Stimulated activated CD8-positive, alpha-beta memory T cell treated with anti-CD3 and anti-CD28 coated beads, Interleukin-12 subunit alpha, Interleukin-12 subunit beta, amount 100 ng/mL, for 1 hour (primary cell): ENCODE data around the gene AIFM3.
A peak's percentile ranks its signal among the peaks of the same experiment; 100 is the strongest.

ENCODE experiments used
- DNase-seq: peaks from one replicate; pipeline ENCODE4 v3.0.0-alpha.2; 2020; ENCODE audit warnings: low read depth

The AIFM3 gene

DNA sequence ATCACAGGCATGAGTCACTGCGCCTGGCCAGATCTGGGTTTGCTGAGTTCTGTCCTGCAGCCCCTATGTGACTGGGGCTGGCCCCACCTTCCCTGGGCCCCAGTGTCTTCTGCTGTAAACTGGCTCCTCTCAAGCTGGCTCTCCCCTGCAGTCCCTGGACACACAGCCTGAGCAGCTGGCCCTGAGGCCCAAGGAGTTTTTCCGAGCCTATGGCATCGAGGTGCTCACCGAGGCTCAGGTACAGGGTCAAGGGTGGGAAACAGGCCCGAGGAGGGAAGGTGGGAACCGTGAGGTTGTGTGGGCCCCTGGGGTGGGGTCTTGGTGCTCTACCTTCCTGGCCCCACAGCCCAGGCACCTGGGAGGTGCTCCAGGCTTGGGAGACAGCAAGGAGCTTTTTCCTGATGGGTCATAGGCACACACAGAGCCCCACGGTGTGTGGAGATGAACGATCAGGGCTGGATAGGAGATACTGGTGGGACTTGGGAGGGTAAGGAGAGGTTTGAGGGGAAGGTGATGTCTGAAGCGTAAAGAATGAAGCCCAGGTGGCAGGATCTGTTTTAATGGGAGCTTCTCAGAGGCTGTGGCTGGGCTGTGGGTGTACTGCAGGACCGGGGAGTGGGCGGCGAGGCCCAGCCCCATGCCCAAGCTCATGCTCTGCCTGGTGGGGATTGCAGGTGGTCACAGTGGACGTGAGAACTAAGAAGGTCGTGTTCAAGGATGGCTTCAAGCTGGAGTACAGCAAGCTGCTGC is 8.7 kb downstream of the AIFM3 start:
- no peak for DNase-seq

DNA sequence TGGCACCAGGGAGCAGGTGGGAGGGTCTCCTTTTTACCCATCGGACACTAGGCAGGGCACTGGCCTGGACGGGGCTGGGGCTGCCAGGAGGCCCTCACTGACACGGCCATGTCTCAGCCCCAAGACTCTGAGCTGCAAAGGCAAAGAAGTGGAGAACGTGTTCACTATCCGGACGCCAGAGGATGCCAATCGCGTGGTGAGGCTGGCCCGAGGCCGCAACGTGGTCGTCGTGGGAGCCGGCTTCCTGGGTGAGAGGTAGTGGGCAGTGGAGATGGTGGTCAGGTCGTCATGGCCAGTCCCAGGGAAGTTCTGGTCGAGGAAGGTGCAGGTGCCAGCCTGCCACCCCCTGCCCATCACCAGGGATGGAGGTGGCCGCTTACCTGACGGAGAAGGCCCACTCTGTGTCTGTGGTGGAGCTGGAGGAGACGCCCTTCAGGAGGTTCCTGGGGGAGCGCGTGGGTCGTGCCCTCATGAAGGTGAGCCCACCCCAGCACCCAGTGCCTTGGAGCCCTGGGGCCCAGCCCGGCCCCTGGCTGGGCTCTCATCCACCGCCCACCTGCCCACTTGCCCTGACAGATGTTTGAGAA is 9.3 kb downstream of the AIFM3 start:
- DNase-seq, result no peak

DNA sequence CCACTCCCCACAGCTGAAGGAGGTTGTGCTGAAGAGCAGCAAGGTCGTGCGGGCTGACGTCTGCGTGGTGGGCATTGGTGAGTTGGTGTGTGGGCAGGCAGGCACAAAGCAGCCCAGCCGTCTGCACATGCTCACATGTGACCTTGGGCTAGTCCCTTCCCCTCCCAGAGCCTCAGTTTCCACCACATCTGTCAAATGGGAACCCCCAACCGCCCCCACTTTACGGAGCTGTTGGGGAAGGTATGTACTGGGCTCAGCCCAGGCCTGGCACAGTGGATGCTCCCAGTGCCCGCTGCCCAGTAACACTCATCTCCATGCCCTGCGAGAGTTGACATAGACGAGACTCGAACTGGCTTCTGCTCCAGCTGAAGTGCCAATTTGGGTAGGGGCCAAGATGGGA is 10.0 kb downstream of the AIFM3 start:
- no peak for DNase-seq

DNA sequence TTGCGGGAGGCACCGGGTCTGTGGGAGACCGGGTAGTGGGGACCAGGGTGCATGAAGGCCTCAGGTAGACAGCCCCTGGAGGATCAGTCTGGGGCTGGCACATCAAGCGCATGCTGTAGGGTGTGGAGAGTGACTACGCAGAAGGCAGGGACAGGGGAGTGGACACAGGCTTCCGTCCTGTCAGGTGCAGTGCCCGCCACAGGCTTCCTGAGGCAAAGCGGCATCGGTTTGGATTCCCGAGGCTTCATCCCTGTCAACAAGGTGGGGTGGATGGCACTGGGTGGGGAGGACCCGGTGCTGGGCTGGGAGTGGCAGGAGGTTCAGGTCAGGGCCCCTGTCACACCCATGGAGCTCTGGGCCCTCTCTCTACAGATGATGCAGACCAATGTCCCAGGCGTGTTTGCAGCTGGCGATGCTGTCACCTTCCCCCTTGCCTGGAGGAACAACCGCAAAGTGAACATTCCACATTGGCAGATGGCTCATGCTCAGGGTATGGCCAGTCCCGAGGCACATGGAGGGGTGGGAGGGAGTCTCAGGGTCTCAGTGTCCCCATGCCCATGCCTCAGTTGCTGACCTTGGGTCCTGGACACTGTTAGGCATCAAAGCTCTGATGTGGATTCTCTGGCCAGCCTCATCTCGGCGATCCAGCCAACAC is 10.6 kb downstream of the AIFM3 start:
- no peak for DNase-seq

DNA sequence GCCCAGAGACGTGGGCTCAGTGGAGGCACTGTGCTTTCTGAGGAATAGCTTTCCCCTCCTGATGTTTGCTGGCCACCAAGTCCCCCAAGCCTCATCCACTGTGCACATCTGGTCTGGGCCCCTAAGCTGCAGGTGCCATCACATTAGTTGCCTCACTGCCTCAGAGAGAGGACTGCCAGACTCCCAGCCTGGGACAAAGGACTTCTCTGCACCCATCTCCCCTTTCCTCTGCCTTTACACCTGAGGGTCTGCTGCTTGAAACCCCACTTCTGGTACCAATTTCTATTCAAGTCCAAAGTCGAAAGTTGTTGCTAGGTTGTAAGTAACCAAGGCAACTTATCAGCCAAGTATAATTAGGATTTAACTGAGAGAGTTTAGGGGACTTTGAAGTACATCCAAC is 11.4 kb downstream of the AIFM3 start:
- DNase-seq, result no peak

DNA sequence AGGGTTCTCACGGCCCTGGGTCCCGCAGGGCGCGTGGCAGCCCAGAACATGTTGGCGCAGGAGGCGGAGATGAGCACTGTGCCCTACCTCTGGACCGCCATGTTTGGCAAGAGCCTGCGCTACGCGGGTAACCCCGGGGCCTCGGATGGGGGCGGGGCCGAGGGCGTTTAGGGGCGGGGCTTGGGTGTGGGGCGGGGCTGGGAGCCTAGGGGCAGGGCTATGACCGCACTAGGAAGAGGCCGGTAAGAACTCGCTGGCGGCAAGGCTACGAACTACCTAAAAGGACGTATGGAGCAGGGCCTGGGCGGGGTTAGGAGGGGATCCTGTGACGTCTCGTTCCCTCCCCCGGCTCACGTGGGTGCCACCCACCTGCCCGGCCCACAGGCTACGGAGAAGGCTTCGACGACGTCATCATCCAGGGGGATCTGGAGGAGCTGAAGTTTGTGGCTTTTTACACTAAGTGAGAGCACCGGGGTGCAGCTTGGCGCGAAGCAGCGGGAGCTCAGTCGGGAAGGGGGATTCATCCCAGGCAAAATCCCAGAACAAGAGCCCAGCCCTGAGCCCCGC is 12.3 kb downstream of the AIFM3 start:
- DNase-seq, result peak; percentile 23

DNA sequence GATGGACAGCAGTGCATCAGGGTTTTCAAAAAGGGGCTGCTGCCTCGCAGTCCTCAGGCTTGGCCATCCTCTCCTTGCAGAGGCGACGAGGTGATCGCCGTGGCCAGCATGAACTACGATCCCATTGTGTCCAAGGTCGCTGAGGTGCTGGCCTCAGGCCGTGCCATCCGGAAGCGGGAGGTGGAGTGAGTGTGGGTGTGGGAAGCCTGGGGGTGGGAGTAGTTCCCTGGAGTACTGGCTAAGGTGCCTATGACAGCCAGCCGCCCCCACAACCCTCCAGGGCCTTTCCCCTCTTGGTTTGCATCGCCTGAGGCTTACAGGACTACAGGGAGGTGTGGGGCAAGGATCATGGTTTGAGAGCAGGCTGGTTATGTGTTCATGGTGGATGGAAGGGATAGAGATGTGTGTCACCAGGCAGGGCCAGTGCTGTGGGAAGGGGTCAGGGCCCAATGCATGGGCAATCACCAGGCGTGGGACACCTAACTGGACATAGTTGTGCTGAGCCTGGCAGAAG is 12.9 kb downstream of the AIFM3 start:
- no peak for DNase-seq

DNA sequence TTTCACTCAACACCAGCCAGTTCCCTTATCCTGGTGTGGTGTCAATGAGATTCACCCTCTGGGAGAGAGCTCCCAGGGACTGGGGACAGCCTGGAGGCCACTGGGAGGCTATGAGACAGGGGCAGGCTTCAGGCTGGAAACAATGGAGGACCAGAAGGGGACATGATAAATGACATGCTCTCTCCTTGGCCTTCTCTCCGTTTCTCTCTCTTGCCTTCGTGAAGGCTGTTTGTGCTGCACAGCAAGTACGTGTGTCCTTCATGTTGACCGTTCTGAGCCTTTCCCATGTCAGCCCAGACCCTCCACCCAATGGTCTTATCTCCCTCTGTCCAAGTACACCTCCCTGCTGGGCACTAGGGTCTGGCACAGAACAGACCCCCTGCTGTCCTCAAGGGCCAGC is 13.5 kb downstream of the AIFM3 start:
- no peak for DNase-seq

DNA sequence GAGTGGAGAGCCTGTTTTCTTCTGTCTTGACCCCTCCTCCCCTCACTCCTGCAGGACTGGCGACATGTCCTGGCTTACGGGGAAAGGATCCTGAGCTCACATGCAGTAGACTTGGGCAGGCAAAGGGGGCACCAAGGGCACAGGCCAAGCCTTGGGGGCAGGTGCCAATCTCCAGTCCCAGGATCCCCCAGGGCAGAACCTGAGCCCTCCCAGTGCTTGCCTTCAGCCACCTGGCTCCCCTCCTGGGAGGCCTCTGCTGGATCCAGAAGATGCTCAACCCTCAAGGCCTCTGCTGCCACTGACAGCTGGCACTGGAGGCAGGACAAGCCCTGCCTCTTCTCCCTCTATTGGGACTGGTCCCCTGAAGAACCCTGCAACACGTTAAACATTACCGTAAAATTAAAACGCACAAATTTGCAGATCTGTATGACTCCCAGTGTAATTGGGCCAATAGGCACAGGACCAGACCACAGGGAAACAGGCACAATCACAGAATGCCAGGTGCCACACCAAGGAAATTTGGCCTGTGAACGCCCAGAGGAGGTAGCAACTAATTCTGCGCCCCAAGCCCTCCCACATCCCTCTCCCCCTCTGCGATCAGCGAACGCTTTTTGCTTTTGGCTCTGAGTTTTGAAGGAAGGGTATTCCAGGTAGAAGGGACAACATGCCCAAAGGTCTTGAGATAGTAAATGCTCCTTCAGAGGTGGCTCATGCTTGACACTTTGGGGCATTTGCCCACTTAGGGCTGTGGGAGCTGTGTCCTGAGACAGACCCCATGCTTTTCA is 14.1 kb downstream of the AIFM3 start:
- no peak for DNase-seq

DNA sequence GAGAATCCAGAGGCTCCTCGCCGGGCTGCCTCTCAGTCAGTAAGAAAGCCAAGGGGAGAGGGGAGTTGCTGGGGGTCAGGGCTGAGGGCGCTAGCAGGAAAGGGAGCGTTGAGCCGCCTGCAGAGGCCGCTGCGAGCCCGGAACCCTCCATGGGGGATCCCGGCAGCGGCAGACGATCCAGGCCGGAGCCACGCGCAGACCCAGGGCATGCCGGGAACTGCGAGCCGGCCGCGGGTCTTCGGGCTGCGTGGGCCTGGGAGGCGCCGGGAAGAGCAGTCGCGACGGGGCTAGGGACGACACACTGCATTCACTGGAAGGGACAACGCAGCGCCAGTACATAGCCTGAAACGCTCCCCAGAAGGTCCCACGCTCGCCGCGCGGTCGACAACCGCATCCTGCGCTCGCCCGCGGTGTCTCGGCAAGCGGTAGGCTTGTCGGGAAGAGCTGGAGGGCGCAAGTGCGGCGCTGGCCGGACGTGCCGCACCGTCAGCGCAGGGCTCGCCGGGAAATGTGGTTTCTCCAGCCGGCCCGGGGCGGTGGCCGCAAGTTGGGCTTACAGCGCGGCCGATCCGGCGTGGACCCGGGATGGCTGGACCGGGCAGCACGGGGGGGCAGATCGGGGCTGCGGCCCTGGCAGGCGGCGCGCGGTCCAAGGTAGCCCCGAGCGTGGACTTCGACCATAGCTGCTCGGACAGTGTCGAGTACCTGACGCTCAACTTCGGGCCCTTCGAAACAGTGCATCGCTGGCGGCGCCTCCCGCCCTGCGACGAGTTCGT is 14.9 kb downstream of the AIFM3 start, which contains the start of gene LZTR1:
Gene LZTR1 (plus strand): TSS at position 511 of the 776 bp plus-strand sequence. CDS start 75 bp downstream, at position 586.
- DNase-seq, result peak; percentile 51

DNA sequence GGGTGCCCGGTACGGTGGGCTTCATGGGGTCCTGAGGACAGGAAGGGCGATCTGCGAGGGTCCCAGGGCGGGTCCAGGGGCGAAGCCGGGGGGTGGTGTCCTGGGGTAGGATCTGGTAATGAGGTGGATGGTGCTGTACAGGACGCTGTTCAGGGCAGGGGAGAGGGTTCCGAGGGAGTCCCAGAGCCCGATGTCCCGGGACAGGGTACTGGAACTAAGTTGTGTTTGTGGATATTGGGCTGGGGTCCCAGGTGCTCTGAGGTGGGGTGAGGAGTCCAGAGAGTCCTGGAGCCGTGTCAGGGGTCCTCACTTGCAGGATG is 15.5 kb downstream of the AIFM3 start:
- DNase-seq, result no peak

DNA sequence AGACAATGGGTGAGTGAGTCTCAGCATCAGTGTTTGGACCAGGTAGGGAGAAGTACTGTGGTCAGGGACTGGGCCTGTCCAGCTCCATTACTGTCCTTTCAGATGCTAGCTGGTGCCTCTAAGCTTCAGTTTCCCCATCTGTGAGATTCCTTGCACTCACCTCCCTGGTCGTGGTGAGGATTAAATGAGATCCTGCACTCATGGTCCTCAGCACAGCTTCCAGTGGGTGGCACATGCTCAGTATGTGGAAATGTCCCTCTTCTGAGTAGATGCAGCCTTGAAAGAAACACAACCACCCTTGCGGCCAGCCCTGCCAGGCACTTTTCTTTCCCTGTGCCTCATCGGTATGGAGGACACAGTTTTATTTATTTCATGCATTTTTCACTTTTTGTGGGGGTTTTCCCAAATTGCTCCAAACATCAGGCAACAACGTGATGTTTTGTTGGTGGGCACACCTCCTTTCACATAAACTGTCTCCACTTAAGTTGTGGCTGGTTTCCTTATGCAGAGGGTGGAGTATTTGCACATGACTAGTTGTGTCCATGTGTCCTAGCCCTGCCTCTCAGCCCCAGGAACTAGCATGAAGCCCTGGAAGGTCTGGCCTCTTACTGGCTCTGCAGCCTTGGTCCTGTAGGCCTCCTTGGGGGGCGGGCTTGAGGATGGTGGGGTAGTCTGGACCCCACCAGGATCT is 16.2 kb downstream of the AIFM3 start:
- no peak for DNase-seq

DNA sequence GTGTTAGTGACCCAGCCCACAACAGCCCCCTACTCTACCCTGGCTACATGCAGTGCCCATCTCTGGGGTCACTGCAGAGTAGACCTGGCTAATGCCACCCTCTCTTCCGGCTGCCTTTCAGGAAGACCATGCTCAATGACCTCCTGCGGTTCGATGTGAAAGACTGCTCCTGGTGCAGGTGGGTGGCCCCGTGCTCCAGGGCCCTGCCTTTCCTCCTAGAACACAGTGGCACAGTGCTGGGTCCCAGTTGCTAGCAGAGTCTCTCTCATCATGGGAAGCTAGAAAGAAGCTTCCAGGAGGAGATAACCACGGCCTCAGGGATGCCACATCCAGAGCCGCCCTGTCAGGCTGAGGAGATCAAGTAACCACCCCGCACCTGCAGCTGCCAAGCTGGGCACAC is 18.7 kb downstream of the AIFM3 start:
- no peak for DNase-seq

DNA sequence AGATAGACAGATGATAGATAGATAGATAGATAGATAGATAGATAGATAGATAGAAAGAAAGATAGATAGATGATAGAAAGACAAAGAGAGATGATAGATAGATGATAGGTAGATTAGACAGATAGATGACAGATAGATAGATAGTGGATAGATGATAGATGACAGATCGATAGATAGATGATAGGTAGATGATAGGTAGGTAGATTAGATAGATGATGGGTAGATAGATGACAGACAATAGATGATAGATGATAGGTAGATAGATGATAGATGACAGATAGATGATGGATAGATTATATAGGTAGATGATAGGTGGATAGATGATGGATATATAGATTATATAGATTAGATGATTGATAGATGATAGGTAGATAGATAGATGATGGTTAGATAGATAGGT is 19.3 kb downstream of the AIFM3 start:
- DNase-seq, result no peak

DNA sequence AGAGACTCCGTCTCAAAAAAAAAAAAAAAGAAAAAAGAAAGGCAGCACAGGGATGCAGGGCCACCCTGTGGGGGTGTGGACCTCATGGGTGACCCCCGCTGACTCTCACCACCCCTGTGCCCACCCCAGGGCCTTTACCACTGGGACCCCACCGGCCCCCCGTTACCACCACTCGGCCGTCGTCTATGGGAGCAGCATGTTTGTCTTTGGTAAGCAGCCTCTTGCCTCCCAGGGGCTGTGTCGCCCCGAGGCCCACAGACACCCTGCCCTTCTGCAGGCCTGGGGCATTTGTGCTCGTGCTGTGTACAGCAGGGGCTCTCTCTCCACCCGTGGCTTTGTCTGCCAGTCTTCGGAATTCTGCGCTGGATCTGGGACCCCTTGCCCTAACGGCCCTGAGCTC is 20.3 kb downstream of the AIFM3 start:
- no peak for DNase-seq

DNA sequence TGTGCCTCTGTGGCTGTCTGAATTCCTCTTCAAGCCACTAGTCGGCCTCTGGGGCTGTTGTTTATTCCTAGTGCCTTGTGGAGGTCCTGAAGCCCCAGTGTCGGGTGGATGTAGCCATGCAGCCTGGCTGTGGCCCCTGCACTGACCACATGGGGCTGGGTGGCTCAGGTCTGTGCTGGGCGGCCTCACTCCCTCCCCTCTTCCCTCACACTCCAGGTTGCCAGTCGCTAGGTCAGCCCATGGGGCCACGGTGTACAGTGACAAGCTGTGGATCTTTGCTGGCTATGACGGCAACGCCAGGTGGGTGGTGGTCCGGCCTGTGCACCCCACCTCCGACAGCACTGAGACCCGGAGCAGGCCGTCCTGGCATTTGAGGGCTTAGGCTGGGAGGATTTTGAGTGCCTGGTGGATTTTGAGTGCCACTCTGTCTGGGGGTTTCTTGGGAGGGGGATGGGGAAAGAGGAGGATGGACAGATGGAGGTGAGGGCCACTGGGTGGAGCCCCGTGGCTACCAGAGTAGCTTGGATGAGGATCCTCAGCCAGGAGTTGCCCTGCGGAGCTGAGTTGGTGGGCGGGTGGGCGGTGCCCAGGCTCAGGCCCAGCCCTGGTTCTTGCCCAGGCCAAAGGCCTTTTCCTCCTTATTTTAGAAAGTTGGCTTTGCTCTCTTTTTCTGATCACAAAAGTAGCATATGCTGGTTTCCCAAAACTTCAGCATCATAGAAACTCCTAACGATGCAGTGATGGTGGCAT is 21.7 kb downstream of the AIFM3 start:
- no peak for DNase-seq

DNA sequence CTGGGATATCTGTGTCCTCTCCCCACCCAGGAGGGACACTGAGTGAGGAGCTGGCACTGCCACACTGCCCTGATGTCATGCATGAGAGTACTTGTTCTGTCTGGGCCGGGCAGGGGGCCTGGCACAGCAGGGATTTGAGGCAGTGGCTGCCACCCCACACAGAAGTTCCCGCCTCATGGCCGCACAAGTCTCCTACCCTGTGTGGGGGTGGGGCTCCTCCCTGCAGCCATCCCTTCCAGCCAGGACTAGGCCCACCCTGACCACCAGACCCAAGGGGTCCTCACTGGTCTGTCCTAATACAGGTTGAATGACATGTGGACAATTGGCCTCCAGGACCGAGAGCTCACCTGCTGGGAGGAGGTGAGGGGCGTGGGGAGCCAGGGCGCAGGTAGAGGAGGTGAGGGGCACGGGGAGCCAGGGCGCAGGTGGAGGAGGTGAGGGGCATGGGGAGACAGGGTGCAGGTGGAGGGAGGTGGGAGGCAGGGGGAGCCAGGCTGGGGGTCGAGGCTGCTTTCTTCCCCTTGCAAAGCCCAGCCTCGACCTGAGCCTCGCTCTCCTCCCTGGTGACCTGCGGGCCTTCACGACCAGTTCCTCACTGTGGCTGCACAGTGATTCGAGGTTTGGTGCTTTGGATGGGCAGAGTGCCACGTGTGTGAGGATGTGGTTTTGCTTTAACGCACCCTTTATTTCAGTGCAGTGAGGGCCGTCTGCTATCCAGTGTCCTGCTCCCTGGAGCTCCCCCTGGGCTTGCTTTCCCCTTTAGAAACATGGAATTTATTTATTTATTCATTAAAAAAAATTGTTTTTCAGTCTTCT is 22.5 kb downstream of the AIFM3 start:
- no peak for DNase-seq

DNA sequence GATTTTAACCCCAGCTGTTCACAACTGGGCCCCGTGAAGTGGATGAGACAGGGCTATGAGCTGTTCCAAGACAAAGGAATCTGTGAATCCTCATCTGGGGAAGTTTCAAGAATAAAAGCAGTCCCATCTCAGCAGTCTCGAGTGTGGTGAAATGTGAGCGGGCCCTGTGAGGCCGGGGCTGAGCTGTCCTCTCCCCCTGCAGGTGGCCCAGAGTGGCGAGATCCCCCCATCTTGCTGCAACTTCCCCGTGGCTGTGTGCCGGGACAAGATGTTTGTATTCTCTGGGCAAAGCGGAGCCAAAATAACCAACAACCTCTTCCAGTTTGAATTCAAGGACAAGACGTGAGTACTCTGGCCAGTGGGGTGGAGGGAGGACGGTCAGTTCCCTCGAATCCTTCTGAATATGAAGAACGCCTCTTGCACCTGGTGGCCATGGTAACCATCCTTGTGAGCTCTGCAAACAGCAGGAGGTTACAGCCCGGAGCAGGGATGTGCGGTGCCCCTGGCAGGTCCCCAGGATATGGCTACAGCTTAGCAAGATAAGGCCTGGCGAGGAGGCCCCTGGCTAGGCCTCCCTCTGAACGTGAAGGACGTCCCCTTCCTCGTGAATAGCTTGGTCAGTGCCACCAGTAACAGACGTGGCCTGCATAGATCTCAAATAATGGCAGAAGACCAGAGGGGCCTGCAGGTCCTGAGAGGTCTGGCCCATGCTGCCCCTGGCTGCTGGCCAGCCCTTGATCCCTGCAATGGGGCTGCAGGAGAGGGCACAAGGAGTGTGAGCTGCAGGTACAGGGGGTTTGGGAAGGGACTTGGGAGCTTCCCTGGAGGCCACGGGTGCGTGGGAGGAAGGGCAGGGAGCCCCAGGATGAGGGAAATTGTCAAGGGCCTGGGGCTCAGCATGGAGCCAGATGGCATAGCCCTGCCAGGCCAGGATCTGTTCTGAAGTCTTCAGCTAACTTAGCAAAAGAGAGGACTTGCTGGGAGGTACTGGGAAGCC is 23.4 kb downstream of the AIFM3 start:
- DNase-seq, result no peak
